Measurements from ENCODE around the gene STIP1.

DNA sequence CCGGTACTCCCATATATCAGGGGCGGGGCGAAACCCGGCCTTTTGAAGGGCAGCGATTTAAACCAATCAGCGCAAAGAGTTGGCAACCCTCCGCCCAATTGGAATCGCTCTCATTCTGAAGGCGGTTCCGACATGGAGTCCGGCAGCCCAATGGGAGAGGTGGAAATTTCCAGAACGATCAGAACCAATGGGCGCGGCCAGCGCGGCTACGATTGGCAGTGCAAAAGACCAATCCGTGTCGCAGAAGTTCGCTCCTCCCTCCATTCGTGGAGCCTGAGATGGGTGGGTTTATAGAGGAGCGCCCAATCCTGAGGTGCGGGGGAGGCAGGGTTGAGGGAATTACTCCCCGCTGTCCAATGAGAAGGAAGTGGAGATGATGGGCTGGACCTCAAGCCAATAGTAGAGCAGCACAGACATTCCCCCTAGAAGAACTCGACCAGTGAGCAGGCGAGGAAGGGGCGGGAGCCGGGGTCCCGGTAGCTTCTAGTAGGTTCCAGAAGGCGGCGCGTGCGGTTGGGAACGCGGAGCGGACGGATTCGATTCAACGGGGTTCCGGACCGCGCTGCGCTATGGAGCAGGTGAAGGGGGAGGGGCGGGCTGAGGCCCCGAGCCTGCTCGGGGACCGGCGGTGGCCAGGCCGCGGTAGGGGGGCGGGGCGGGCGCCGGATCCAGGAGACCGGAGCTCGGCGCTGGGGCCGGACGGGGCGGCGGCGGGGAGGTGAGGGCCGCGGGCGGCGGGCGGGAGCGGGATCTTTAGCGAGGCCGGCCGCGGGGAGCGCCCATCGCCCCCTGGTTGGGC lies at the start of gene STIP1:
- TF ChIP-seq, protein P1, sequence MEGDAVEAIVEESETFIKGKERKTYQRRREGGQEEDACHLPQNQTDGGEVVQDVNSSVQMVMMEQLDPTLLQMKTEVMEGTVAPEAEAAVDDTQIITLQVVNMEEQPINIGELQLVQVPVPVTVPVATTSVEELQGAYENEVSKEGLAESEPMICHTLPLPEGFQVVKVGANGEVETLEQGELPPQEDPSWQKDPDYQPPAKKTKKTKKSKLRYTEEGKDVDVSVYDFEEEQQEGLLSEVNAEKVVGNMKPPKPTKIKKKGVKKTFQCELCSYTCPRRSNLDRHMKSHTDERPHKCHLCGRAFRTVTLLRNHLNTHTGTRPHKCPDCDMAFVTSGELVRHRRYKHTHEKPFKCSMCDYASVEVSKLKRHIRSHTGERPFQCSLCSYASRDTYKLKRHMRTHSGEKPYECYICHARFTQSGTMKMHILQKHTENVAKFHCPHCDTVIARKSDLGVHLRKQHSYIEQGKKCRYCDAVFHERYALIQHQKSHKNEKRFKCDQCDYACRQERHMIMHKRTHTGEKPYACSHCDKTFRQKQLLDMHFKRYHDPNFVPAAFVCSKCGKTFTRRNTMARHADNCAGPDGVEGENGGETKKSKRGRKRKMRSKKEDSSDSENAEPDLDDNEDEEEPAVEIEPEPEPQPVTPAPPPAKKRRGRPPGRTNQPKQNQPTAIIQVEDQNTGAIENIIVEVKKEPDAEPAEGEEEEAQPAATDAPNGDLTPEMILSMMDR (conservative IDR thresholded peaks at IDR 0.05; ENCODE audit: low read depth, low read length) = peak; percentile 59
- TF ChIP-seq, protein P2, sequence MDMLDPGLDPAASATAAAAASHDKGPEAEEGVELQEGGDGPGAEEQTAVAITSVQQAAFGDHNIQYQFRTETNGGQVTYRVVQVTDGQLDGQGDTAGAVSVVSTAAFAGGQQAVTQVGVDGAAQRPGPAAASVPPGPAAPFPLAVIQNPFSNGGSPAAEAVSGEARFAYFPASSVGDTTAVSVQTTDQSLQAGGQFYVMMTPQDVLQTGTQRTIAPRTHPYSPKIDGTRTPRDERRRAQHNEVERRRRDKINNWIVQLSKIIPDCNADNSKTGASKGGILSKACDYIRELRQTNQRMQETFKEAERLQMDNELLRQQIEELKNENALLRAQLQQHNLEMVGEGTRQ (IDR thresholded peaks at IDR 0.05; ENCODE audit: low read depth, low read length) = no peak
- TF ChIP-seq POLR2A (IDR thresholded peaks at IDR 0.05; ENCODE audit: low read depth, low read length) = no peak
- no peak for TF ChIP-seq CEBPB (IDR thresholded peaks at IDR 0.05; ENCODE audit: low read depth, low read length)
- TF ChIP-seq RAD21 (IDR thresholded peaks at IDR 0.05; ENCODE audit: low read length) = peak; percentile 23; the same call in 1 of the 2 replicates
- no peak for TF ChIP-seq CHD1 (IDR thresholded peaks at IDR 0.05; ENCODE audit: low read depth, low read length)
- TF ChIP-seq BHLHE40 (IDR thresholded peaks at IDR 0.05; ENCODE audit: low read depth, low read length) = peak; percentile 56; the same call in 1 of the 2 replicates
- no peak for TF ChIP-seq SMC3 (IDR thresholded peaks at IDR 0.05; ENCODE audit: low read depth, low read length)
- peak; percentile 91 for TF ChIP-seq FOS (IDR thresholded peaks at IDR 0.05; ENCODE audit: low read depth, low read length)
- TF ChIP-seq NFE2L2 (IDR thresholded peaks at IDR 0.05; ENCODE audit: low read depth, low read length) = 0 out of 2 replicates have a peak, but pooled peaks have one; percentile 7
- peak; percentile 52; the same call in 1 of the 2 replicates for TF ChIP-seq MXI1 (IDR thresholded peaks at IDR 0.05; ENCODE audit: borderline replicate concordance, low read depth, low read length)
